Tibial nerve (tissue), 4 donors: ENCODE measurements around the gene OPCML. TPM values are rescaled to one million over a fixed set of nuclear protein-coding genes. Genes with fewer than 3 reads are reported as not detected.

ENCODE experiments used
- DNase-seq, 2 donors: peaks; one replicate each; pipeline ENCODE4 v3.0.0-alpha.2; 2019; ENCODE audit warnings: low spot score in 2 of 2
- H3K27ac ChIP-seq, 4 donors: fragments of 200-600 bp; sonication (generic) in 3 of 4; one replicate each; pipeline ENCODE4 v1.5.1; 2017 to 2019; ENCODE audit warnings: mild to moderate bottlenecking in 1 of 4
- H3K27me3 ChIP-seq, 2 donors: fragments of 200-600 bp; sonication (generic) in 1 of 2; one replicate each; pipeline versions ENCODE4 v1.5.1 to v1.6.0; 2017 to 2019
- H3K36me3 ChIP-seq, 3 donors: fragments of 200-600 bp; sonication (generic); one replicate each; pipeline ENCODE4 v1.5.1; 2018 to 2019
- H3K4me1 ChIP-seq, 4 donors: fragments of 200-600 bp; sonication (generic) in 3 of 4; one replicate each; pipeline ENCODE4 v1.5.1; 2017 to 2019
- H3K4me3 ChIP-seq, 4 donors: fragments of 200-600 bp; sonication (generic) in 3 of 4; one replicate each; pipeline ENCODE4 v1.5.1; 2017 to 2019; ENCODE audit warnings: mild to moderate bottlenecking in 1 of 4, moderate library complexity in 1 of 4
- H3K9me3 ChIP-seq, 4 donors: fragments of 200-600 bp; sonication (generic) in 3 of 4; one replicate each; pipeline ENCODE4 v1.5.1; 2017 to 2019
- EP300 ChIP-seq, 2 donors: sonication (generic); formaldehyde crosslinking; IDR thresholded peaks; one replicate each; pipeline ENCODE4 v1.6.1; 2017; ENCODE audit warnings: antibody characterized with exemption in 2 of 2, mild to moderate bottlenecking in 1 of 2
- POLR2A ChIP-seq, 2 donors: fragments of 450-650 bp; IDR thresholded peaks; one replicate each; pipeline ENCODE4 v1.6.1; 2017; ENCODE audit warnings: antibody characterized with exemption in 2 of 2, mild to moderate bottlenecking in 2 of 2, moderate library complexity in 2 of 2
- WGBS, 2 donors: methylation state at CpG; one replicate each; pipeline ENCODE4 v1.1.5; 2018; 5-methylcytosine and 5-hydroxymethylcytosine counted together
- total RNA-seq, 4 donors: library from RNA; depleted of rRNA; stranded (reverse); fragments of >200 nt; gene quantifications; one replicate each; pipeline ENCODE4 v1.1.0, GENCODE V29; 2016
- TF ChIP-seq, protein P1 (sequence below), 5 experiments: fragments of 200-600 bp in 3 of 5; fragments of 450-650 bp in 2 of 5; sonication (generic) in 3 of 5; IDR thresholded peaks; one replicate each; pipeline ENCODE4 v1.5.1; 2016 to 2019; ENCODE audit warnings: antibody characterized with exemption in 5 of 5, mild to moderate bottlenecking in 3 of 5, moderate library complexity in 2 of 5

The OPCML gene
- total RNA-seq, 4 donors from 2014 or later: 1.0 to 10.8 (median 1.9) TPM

DNA sequence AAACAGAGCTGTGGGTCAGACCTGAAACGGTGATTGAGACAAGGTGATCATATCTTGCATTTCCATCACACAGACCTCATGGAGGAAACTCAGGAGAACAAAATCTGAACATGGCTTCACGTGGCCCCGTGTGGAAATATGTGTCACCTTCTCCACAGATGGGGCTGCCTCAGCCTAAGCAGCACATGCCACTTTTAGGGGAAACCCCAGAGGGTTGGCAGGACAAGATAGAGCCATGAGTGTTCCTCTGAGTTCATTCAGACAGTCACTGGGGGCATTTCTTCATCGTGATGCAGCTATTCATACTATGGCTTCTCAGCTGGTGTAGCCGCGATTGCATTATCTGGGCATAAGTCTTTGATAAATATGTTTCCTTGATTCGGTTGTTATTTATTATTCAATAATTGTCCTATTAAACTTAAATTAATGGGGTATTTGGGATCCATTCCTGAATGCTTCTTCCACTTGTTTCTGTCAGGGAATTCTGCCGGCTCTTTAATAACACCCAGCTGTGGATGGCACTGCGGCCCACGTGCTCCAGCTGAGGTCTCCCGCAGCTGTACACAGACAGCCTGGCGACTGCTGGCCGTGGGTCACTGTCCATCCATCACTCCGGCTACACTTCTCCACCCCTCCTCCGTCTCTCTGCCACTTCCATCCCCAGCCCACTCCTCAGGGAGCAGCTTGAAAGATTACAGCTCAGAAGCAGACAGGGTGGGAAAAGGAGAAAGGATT is 485.1 kb downstream of the OPCML start:
- TF ChIP-seq, protein P1, sequence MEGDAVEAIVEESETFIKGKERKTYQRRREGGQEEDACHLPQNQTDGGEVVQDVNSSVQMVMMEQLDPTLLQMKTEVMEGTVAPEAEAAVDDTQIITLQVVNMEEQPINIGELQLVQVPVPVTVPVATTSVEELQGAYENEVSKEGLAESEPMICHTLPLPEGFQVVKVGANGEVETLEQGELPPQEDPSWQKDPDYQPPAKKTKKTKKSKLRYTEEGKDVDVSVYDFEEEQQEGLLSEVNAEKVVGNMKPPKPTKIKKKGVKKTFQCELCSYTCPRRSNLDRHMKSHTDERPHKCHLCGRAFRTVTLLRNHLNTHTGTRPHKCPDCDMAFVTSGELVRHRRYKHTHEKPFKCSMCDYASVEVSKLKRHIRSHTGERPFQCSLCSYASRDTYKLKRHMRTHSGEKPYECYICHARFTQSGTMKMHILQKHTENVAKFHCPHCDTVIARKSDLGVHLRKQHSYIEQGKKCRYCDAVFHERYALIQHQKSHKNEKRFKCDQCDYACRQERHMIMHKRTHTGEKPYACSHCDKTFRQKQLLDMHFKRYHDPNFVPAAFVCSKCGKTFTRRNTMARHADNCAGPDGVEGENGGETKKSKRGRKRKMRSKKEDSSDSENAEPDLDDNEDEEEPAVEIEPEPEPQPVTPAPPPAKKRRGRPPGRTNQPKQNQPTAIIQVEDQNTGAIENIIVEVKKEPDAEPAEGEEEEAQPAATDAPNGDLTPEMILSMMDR (IDR thresholded peaks at IDR 0.05): no peak
- no peak for TF ChIP-seq EP300 (IDR thresholded peaks at IDR 0.05)
- TF ChIP-seq POLR2A (IDR thresholded peaks at IDR 0.05): no peak
- Histone ChIP-seq H3K4me1 (no peaks in the 10 kb centered on the region), H3K27ac (no peak overlapping the region), H3K4me3 (no peak overlapping the region), H3K27me3 (peaks cover 0 to 41% of the 10 kb centered on the region in 2 donors), H3K36me3 (no peaks in the 10 kb centered on the region), H3K9me3 (no peaks in the 10 kb centered on the region)
- WGBS, 2 donors: 50 to 57% methylated on average over 15 of the region's 15 CpGs
- no peak for DNase-seq

DNA sequence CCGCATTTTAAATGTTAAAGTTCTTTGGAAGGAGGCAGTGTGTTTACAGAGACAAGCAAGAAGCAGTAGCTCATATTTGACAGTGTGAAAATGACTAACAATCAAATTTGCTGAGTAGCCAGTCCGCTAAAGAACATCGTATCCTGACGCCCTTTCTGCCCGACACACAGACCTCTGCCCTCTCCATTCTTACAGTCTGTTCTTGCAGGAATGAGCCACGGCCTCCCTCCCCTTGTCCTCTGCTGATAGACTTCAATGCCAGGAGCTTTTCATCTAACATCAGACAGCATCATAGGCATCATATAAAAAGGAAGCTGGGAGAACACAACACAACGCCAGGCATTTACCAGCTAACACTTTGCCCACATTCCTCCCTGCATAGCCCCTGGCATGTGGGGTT is 486.0 kb downstream of the OPCML start:
- no peaks in the 10 kb centered on the region for H3K9me3 ChIP-seq
- peaks cover 0 to 41% of the 10 kb centered on the region in 2 donors for H3K27me3 ChIP-seq
- no peak overlapping the region for H3K27ac ChIP-seq
- H3K4me1 ChIP-seq: no peaks in the 10 kb centered on the region
- H3K4me3 ChIP-seq: no peak overlapping the region
- H3K36me3 ChIP-seq: no peaks in the 10 kb centered on the region
- DNase-seq: no peak
- WGBS, 2 donors: 33 to 53% methylated on average over 7 of the region's 7 CpGs
- TF ChIP-seq EP300 (IDR thresholded peaks at IDR 0.05) (no peak), POLR2A (IDR thresholded peaks at IDR 0.05) (no peak)
- TF ChIP-seq, protein P1 (IDR thresholded peaks at IDR 0.05): no peak

DNA sequence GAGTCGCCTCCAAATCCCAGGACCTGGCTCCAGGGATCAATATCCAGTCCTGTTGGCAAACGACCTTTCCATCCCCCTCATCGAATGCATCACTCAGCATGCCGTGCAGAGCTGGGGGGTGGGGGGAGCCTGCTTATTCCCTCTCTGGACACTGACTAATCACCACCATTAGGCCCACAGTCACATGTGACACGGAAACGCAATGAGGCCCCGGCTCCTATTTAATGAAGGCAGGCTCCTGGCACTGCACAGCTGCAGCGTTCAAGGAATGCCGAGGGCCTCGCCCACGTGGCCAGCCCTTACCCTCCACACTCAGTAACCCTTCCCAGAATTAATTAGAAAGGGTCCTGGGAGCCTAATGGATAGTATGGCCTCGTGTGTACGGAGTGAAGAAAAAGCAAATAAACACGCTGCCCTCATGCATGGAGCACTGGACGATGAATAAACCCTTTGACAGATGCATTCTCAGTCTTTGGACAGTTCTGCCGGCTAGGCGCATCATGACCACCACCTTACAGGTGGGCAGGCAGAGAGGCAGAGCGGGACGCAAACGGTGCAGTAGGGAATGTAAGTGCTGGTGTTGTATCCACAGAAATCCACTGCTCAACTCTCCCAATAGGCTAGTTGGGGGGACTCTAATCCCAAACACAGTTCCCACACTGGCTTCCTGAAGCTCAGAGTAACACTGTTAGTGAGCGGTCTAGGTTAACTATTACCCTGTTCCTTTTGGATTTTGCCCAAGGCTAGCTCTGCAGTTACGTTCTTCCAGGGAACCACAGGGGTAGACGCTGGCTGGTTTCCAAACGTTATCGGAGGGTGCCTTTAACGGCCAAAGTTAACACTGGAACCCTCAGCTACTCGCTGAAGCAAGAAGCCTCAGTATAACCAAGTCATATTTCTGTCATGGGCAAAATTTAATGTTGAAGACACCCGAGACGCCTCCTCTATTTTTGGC is 490.1 kb downstream of the OPCML start:
- DNase-seq: no peak
- TF ChIP-seq, protein P1 (IDR thresholded peaks at IDR 0.05): no peak
- TF ChIP-seq POLR2A (IDR thresholded peaks at IDR 0.05) (no peak), EP300 (IDR thresholded peaks at IDR 0.05) (no peak)
- Histone ChIP-seq H3K9me3 (no peaks in the 10 kb centered on the region), H3K4me3 (no peak overlapping the region), H3K36me3 (no peaks in the 10 kb centered on the region), H3K4me1 (no peaks in the 10 kb centered on the region), H3K27me3 (peaks cover 0 to 32% of the 10 kb centered on the region in 2 donors), H3K27ac (no peak overlapping the region)
- 41 to 53% methylated on average over 29 of the region's 29 CpGs for WGBS, 2 donors

DNA sequence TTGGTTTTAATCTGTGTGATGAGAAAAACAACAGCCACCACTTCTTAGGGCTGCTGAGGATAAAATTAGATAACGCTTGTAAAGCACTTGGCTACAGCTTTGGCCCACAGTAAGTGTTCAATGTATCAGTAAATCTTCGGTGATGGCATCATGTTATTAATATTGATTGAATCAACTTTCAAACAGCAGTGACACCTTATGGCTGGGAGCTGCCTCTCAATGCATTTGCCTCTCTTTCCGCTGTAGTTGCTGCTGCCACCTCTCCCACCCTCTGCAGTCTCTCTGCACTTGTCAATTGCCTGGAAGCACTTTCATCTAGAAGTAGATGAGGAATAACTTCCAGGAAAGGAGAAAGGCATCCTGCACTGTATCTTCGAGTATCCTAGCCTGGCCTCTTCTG is 491.1 kb downstream of the OPCML start:
- WGBS, 2 donors: 58 to 69% methylated on average over 4 of the region's 4 CpGs
- DNase-seq: no peak
- H3K36me3 ChIP-seq: no peaks in the 10 kb centered on the region
- H3K27me3 ChIP-seq: peaks cover 0 to 32% of the 10 kb centered on the region in 2 donors
- no peak overlapping the region for H3K27ac ChIP-seq
- no peaks in the 10 kb centered on the region for H3K9me3 ChIP-seq
- H3K4me1 ChIP-seq: no peaks in the 10 kb centered on the region
- TF ChIP-seq EP300 (IDR thresholded peaks at IDR 0.05) (no peak), POLR2A (IDR thresholded peaks at IDR 0.05) (no peak)
- TF ChIP-seq, protein P1 (IDR thresholded peaks at IDR 0.05): no peak
- no peak overlapping the region for H3K4me3 ChIP-seq
